ENCODE measurements around the gene CHRM2.

Gene CHRM2

GRCh38 chr7:136914016-136914415 is 45.6 kb downstream of the CHRM2 start:
- no peak overlapping the region for H3K4me3 ChIP-seq (ENCODE audit: low read depth, low read length)
- no peak for DNase-seq (ENCODE audit: low read depth)
- TF ChIP-seq, protein P1, sequence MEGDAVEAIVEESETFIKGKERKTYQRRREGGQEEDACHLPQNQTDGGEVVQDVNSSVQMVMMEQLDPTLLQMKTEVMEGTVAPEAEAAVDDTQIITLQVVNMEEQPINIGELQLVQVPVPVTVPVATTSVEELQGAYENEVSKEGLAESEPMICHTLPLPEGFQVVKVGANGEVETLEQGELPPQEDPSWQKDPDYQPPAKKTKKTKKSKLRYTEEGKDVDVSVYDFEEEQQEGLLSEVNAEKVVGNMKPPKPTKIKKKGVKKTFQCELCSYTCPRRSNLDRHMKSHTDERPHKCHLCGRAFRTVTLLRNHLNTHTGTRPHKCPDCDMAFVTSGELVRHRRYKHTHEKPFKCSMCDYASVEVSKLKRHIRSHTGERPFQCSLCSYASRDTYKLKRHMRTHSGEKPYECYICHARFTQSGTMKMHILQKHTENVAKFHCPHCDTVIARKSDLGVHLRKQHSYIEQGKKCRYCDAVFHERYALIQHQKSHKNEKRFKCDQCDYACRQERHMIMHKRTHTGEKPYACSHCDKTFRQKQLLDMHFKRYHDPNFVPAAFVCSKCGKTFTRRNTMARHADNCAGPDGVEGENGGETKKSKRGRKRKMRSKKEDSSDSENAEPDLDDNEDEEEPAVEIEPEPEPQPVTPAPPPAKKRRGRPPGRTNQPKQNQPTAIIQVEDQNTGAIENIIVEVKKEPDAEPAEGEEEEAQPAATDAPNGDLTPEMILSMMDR (IDR thresholded peaks at IDR 0.05; ENCODE audit: low read depth, low read length, missing control alignments) = no peak

- no peak overlapping the region for H3K4me3 ChIP-seq (ENCODE audit: low read depth, low read length)
- DNase-seq (ENCODE audit: low read depth) = no peak
- TF ChIP-seq, protein P1 (IDR thresholded peaks at IDR 0.05; ENCODE audit: low read depth, low read length, missing control alignments) = no peak
Measured at GRCh38 chr7:136919820-136920219, 51.4 kb downstream of the CHRM2 start.

GRCh38 chr7:136923111-136923667 is 54.7 kb downstream of the CHRM2 start:
- TF ChIP-seq, protein P1 (IDR thresholded peaks at IDR 0.05; ENCODE audit: low read depth, low read length, missing control alignments) = no peak
- DNase-seq (ENCODE audit: low read depth) = no peak

GRCh38 chr7:136925044-136925443 is 56.6 kb downstream of the CHRM2 start:
- no peak overlapping the region for H3K4me3 ChIP-seq (ENCODE audit: low read depth, low read length)
- TF ChIP-seq, protein P1 (IDR thresholded peaks at IDR 0.05; ENCODE audit: low read depth, low read length, missing control alignments) = no peak
- DNase-seq (ENCODE audit: low read depth) = no peak

More at GRCh38 chr7:136923111-136923667, 54.7 kb downstream of the CHRM2 start:
- no peak overlapping the region for H3K4me3 ChIP-seq (ENCODE audit: low read depth, low read length)

- TF ChIP-seq, protein P1 (IDR thresholded peaks at IDR 0.05; ENCODE audit: low read depth, low read length, missing control alignments) = no peak
- H3K4me3 ChIP-seq (ENCODE audit: low read depth, low read length) = no peak overlapping the region
- DNase-seq (ENCODE audit: low read depth) = no peak
Measured at GRCh38 chr7:136925556-136925955, 57.1 kb downstream of the CHRM2 start.

DNA sequence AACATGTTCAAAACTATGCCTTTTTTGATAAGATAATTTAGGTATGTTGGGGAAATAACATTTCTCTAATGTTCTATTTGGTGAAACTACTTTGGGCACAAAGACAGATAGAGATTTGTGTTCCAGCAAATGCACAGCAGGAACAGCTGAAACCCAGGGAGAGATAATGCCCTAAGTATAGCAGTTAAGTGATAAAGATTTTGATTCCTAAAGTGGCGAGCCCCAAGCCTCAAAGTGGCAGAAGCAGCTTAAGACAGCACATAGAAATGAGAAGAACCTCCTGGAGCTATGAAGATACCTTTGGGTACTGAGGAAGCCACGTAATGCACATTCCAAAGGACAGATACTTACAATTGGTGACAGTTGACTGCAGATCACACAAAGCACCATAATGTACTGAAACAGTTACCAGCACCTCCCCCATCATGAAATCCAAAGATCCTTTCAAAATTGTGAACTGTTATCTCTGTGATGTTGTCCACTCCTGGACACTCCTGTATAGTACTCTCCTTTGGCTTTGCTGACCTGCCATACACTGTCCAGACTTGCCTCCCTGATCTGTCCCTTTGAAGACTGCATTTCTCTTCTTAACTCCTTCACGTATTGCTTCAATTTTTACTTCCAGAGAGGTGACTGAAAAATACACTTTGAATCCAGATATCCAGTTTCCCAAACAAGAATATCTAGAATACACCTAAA is 62.9 kb downstream of the CHRM2 start:
- TF ChIP-seq, protein P1 (IDR thresholded peaks at IDR 0.05; ENCODE audit: low read depth, low read length, missing control alignments) = no peak
- DNase-seq (ENCODE audit: low read depth) = no peak
- H3K4me3 ChIP-seq (ENCODE audit: low read depth, low read length) = no peak overlapping the region

- no peak for DNase-seq (ENCODE audit: low read depth)
- no peak overlapping the region for H3K4me3 ChIP-seq (ENCODE audit: low read depth, low read length)
- TF ChIP-seq, protein P1 (IDR thresholded peaks at IDR 0.05; ENCODE audit: low read depth, low read length, missing control alignments) = no peak
Measured at GRCh38 chr7:136937436-136937835, 69.0 kb downstream of the CHRM2 start.

All from GM12864 (cell line).